ENCODE measurements around the gene PAPPA.

DNA sequence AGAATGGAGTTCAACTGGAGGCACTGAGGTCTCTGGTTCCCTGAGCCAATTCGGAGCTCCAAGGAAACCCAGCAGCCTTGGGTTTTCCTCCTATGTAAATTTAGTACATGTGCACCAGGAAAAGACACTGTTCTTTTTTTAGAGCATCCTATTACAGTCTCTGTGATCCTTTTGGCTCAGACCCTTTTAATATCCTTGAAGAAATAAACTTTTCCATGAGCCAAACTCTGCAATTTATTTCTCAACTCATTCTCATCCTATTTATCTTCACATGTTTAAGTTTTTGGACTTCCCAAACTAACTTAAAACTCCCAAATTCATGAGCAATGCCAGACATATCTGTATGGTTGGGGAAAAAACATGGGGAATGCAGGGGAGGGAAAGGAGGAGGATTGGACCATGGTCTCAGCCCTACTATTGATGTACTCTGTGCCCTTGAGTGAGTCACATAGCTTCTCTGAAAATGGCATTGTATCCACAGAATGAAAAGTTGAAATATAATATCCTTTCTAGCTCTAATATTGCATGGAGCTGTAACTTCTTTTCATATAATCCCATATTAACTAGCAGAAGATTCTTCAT is 76.6 kb downstream of the PAPPA start:
- TF ChIP-seq EZH2 (IDR thresholded peaks at IDR 0.05; ENCODE audit: low read depth, low read length, severe bottlenecking) (no peak), BRCA1 (IDR thresholded peaks at IDR 0.05; ENCODE audit: low read depth, low read length) (no peak)

Data from H1 (cell line).